22Rv1 (cell line): ENCODE data around the gene SH3RF1.

Source experiments
- ZFX ChIP-seq: fragments of 450-650 bp; IDR thresholded peaks from 2 replicates; pipeline ENCODE4 v1.6.1; 2017; ENCODE audit warnings: antibody characterized with exemption, borderline replicate concordance
- TF ChIP-seq, protein P1 (sequence below): fragments of 450-650 bp; IDR thresholded peaks from 2 replicates; pipeline ENCODE4 v1.5.1; 2017; ENCODE audit warnings: mild to moderate bottlenecking

DNA sequence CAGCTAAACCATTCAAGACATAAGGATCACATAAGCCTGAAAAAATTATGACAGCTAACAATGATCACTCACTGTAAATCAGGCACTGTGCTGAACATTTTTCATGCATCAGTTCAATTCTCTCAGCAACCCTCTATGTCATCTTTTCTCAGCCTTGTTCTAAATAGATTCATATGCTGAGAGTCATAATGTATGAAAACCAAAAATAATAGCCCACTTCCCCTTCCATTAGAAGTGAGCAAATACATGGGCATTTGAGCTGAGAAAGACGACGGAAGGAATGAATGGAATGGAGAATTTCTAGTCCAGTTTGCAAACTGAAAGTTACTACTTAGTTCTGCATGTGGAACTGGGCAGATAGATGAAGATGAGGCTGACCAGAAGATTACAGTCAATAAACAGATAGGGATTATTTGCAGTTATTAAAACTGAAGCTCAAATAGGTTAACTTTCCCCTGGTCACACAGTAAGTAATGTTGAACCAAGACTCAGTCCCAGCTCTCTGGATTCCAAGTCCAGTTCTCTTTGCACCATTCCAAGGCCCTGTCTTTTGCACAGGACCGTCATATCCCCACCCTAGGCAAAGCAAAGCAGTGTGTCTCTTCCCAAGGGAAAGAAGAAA, 1.6 kb upstream of the SH3RF1 start:
- TF ChIP-seq, protein P1, sequence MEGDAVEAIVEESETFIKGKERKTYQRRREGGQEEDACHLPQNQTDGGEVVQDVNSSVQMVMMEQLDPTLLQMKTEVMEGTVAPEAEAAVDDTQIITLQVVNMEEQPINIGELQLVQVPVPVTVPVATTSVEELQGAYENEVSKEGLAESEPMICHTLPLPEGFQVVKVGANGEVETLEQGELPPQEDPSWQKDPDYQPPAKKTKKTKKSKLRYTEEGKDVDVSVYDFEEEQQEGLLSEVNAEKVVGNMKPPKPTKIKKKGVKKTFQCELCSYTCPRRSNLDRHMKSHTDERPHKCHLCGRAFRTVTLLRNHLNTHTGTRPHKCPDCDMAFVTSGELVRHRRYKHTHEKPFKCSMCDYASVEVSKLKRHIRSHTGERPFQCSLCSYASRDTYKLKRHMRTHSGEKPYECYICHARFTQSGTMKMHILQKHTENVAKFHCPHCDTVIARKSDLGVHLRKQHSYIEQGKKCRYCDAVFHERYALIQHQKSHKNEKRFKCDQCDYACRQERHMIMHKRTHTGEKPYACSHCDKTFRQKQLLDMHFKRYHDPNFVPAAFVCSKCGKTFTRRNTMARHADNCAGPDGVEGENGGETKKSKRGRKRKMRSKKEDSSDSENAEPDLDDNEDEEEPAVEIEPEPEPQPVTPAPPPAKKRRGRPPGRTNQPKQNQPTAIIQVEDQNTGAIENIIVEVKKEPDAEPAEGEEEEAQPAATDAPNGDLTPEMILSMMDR = no peak
- TF ChIP-seq ZFX = no peak
